Measurements from ENCODE around the gene MBNL1.

- no peak for TF ChIP-seq CTCF (IDR thresholded peaks at IDR 0.05; ENCODE audit: poor library complexity, severe bottlenecking)
- no peak for TF ChIP-seq EZH2 (IDR thresholded peaks at IDR 0.05; ENCODE audit: borderline replicate concordance, insufficient read depth, low read length, poor library complexity, severe bottlenecking)
- TF ChIP-seq EP300 (conservative IDR thresholded peaks at IDR 0.05; ENCODE audit: poor library complexity, severe bottlenecking) = no peak
- no peak for TF ChIP-seq TAF1 (IDR thresholded peaks at IDR 0.05; ENCODE audit: low read depth)
- TF ChIP-seq RAD21 (conservative IDR thresholded peaks at IDR 0.05) = no peak
- TF ChIP-seq SMC3 (conservative IDR thresholded peaks at IDR 0.05; ENCODE audit: poor library complexity) = no peak
These were observed 81.4 kb downstream of the MBNL1 start for GRCh38 chr3:152350139-152350538.

Measured in neural cell (in vitro differentiated cells).